ENCODE data around the gene AKAP13. TPM values are rescaled to one million over a fixed set of nuclear protein-coding genes. Genes with fewer than 3 reads are reported as not detected.

Gene AKAP13
- polyA plus RNA-seq, 12 donors, result 57.9 to 109 (median 77.9) TPM; not detected in 1

DNA sequence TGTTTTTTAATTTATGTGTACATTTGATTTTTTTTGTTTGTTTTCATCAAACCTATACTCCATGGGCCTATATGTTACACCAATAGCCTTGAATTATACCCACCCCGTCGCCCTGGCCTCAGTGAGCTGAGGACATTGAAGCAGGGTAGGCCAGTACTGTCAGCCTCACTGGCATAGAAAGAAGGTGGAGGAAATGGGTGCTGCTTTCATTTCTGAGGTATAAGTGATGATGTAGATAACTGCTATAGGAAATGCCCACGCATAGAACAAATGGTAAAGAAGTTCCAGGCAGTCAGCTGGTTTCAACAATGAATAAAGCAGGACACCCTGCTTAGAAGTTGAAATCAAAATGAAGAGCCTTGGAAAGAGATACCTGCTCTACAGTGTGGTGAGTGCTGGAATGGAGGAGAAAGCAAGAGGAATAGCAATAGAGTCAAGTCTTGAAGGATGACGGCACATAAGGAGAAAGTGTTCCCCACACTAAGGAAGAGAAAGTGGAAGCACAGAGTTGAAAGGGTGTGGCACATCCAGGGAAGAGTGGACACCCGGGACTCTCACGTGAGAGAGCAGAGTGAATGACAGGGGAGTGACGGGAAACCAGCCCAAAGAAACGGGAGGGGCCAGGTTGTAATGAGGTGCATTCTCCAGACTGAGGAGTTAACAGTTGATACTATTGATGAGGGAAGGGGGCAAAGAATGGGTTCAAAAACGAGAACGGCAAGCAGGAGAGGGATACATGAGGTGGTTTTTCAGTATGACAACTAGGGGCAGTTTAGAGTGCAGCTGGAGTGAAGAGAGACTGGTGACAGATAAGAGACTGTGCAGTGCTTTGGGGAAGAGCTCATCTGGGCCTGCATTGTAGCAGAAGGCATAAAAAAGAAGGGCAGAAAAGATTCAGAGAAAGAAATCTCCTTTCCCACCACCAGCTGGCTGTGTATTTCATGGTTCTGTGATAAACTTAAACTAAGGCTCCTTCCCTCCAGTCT, 343.9 kb downstream of the AKAP13 start:
- DNase-seq, result no peak

DNA sequence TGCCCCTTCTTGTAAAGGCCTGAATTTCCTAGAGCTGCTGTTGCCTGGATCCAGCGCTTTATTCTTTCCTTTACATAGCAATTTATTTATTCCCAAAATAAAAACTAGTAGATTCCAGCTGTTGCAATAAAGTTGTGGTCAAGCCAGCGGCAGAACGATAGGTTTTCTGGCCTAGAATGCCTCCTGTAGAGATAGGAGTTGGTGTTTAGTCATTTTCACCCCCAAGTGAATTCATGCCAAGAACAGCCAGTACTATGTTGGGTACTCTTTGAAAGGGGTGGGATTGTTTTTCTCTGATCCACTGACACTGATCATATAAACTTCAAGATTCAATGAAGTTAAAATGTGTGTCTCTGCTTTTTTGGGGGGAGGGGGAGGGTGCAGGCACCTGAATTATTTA, 344.6 kb downstream of the AKAP13 start:
- DNase-seq, result no peak

DNA sequence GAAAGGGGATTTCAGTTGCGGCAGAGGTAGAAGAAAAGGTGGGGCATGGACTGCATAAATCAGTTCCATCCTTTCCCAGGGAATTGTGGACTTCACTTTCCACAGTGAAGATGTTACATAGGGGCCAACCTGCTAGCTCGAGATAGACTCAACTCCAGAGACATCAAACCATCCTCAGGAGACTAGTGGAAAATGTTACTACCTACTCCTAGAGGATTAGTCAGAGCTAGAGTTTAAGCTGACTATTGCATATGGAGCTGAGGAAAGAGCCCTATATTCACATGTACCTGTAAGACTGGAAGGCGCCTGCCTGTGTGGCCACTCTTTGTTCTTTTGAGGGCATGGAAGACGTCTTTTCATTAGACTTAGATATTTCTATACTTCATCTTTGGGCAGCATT, 345.2 kb downstream of the AKAP13 start:
- no peak for DNase-seq

DNA sequence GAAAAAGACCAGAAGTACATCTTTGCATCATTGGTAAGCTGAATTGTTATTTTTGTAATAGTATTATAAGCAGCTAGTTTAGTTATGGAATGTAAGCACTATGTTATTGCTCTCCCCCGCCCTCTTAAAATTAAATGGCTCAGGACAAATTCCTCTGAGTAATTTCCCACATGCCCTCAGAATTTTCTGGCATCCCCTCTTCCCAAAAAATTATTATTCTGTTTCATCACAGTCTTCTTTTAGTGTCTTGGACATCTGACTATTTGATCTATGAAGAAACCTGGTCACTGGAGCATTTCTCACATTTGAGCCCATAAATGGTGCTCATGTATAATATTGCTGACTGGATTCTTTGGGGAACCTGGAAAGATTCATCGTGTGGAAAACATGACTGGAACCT, 346.1 kb downstream of the AKAP13 start:
- no peak for DNase-seq

DNA sequence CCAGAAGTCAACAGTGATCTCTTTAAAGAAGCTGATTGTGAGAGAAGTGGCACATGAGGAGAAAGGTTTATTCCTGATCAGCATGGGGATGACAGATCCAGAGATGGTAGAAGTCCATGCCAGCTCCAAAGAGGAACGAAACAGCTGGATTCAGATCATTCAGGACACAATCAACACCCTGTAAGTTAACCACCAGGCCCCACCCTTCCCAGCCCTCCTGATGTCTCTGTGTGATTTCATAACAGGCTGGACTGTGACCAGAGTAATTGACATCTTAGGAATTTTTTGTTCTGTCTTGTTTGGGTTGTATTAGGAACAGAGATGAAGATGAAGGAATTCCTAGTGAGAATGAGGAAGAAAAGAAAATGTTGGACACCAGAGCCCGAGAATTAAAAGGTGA, 346.7 kb downstream of the AKAP13 start:
- DNase-seq, result no peak

DNA sequence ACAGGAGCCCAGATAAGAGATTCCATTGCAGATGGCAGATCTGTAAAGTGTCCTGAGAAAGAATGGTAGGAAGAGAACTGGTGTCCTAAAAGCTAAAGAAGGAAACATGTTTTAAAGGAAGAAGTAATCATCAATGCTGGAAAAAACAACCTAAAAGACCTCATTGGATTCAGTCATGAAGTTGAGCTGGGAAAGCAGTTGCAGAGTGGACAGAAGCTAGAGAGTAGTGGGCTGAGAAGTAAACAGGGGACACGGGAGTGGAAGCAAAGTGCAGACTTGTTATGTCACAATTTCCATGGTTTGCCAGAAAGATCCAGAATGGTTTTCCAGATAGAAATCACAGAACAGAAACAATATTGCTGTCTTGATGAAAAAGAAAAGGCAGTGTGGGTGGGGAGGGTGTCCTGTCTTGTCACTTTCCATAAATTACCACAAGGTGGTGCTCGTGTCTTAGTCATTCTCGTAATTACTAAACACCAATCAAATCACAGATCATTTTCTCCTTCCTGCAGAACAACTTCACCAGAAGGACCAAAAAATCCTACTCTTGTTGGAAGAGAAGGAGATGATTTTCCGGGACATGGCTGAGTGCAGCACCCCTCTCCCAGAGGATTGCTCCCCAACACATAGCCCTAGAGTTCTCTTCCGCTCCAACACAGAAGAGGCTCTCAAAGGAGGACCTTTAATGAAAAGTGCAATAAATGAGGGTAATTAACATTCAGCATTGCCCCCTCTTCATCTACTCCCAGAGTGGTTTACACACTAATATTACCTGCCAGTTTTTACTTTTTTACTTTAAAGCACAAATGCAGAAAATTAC, 349.8 kb downstream of the AKAP13 start:
- peak; percentile 75 for DNase-seq

DNA sequence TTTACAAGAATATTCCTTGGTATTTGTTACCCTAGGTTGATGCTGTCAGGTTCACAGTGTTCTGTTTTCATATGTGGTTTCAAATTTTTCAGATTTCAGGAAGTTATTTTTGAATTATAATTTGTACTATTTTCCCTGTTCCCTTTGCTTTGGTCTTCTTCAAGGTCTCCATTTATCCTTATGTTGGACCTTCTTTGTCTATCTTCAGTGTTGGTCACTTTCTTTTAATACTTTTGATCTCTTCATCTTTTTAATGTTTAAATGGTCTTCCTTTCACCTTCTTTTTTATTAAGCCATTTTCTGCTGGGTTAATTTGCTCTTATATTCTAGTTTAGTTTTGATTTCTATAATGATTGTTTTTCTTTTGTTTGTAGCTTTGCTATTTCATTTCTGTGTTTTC, 353.0 kb downstream of the AKAP13 start:
- no peak for DNase-seq

DNA sequence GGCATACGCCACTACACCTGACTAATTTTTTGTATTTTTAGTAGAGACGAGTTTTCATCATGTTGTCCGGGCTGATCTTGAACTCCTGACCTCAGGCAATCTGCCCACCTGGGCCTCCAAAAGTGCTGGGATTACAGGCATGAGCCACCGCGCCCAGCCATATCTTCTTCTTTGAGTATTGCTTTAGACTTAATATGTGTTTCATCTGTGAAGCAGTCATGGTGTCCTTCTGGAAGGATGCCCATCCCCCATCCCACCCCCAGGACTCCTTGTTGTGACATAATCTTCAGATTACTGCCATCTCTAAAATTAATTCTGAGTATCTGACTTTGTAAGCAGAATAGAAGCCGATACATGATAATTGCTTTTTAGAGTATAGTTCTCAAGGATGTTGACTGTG, 356.7 kb downstream of the AKAP13 start:
- no peak for DNase-seq

DNA sequence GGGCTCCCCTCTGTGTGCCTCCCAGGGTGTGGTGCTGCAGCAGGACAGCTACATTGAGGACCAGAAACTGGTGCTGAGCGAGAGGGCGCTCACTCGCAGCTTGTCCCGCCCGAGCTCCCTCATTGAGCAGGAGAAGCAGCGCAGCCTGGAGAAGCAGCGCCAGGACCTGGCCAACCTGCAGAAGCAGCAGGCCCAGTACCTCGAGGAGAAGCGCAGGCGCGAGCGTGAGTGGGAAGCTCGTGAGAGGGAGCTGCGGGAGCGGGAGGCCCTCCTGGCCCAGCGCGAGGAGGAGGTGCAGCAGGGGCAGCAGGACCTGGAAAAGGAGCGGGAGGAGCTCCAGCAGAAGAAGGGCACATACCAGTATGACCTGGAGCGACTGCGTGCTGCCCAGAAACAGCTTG, 360.6 kb downstream of the AKAP13 start:
- no peak for DNase-seq

DNA sequence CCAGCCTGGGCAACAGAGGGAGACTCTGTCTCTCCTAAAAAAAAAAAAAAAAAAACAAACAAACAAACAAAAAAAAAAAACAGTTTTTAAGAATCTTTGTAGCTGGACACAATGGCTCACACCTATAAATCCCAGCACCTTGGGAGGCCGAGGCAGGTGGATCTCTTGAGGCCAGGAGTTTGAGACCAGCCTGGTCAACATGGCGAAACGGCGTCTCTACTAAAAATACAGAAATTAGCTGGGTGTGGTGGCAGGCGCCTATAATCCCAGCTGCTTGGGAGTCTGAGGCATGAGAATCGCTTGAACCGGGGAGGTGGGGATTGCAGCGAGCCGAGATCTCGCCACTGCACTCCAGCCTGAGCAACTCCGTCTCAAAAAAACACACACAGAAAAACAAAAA, 361.3 kb downstream of the AKAP13 start:
- DNase-seq, result no peak

DNA sequence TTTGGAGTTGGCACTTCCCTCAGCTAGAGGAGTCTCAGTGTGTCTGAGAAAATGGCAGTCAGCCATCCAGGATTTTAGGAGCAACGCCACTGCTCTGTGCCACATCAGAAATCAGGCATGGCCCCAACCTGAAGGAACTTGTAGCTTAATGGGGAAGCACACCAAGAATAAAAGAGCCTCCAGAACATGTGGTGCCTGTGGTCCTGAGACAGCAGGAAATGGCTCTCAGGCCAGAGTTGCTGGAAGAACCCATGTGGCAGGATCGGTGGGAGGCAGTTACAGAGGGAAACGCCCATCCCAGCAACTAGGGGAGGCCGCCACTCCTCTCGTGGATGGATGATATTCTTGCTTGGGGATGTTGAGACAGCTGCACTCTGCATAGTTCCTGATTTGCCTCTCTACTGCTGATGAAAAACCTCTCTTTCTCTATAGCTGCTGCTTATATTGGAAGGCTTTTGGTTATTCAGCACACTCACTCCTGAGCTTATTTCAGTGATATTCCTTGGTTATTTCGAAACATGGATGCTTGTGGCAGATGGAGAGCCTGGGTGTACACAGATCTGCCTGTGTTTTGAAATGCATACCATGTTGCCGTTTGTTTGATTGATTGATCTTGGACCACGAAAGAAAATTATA, 361.9 kb downstream of the AKAP13 start:
- DNase-seq, result no peak

DNA sequence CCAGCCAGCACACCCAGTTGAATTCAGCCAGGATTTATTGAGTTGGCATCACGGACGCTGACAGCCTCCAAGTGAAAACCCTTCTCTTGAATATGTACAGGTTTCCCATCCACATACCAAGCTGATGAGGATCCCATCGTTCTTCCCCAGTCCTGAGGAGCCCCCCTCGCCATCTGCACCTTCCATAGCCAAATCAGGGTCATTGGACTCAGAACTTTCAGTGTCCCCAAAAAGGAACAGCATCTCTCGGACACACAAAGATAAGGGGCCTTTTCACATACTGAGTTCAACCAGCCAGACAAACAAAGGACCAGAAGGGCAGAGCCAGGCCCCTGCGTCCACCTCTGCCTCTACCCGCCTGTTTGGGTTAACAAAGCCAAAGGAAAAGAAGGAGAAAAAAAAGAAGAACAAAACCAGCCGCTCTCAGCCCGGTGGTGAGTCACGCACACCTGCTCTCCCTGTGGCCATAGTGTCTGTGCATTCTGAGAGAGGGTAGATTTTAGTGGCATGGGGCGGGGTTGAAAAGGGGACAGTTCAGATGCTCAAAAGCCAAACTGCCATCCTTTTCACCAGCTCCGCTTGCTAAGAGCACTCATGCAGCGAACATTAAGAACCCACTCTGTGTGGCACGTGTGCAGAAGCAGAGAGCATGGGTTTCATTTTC, 363.1 kb downstream of the AKAP13 start:
- no peak for DNase-seq

DNA sequence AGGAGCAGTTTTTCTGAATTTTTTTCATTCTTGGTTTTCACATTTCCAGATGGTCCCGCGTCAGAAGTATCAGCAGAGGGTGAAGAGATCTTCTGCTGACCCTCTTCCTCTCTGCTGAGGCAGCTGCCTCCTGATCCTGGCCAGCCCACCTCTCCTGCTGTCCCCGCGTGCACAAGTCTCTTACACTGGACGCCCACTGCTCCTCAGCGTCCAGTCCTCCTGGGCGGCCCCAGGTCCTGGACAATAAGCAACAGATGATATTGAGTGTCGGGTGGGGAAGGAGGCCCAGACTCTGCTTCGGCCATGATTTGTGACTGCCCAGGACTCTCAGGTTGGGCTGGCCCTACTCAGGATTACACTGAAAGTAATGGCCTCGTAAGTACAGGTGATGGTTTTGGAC, 364.2 kb downstream of the AKAP13 start:
- DNase-seq, result no peak

DNA sequence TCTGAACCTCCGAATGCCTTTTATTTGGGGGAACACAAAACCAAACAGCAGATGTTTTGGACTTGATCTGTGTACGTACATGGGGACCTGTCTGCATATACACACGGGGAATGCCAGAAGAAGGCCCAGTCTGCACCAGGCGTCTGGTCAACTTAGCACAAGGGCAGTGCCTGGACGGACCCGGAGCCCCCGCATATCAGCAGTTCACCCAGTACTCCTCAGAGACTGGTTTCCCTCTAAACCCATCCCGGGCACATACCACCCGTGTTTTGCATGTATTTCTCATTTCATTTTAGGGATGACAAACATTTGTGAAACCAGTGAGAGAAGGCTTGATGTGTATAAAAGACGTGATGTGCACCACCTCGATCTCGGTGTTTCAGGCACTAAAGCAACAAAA, 364.6 kb downstream of the AKAP13 start:
- no peak for DNase-seq

DNA sequence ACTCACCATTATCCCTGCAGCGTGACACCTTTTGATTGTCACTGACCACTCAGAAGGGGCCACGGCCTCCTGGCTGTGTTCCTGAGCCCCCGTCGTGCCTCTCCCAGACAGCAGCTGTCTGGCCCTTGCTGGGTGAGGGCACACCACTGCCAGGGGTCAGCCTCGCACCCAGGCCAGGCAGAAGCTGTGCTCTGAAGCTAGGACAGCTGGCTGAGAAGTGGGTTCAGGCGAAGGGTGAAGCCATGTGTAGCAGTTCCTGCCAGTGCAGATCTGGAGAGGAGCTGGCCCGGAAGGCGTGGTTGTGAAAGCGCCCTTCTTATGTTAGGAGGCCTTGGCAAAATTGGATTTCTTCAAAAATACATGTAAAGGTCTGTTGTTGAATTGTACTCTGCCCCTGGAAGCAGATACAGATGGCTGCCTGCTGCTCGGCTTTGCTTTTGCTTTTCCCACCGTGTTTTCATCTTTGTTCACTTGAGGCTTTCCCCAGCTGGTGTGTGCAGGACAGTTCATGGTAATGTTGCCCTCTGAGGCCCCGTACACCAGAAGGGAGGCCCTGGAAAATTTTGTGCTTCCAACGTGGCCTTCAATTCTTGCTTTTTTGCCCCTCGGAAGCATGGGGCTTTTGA, 365.2 kb downstream of the AKAP13 start:
- DNase-seq, result no peak

DNA sequence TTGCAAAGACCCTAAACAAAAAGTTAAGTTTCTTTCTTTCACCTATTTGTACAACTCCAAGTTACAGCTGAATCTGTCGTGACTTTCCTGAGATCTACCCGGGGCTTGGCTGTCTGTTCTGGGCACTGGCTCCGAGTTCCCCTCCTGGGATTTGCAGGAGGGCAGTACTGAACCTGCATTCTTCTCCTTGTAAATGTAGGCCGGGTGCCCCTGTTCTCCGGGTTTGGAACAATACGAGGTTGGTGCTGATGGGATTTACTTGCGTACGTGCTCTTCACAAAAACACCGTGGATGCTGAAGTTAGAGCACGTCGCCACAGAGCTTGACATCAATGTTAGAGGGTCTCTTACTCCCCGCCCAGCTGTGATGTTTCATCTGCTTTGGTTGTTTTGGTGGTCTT, 366.2 kb downstream of the AKAP13 start:
- no peak for DNase-seq

DNA sequence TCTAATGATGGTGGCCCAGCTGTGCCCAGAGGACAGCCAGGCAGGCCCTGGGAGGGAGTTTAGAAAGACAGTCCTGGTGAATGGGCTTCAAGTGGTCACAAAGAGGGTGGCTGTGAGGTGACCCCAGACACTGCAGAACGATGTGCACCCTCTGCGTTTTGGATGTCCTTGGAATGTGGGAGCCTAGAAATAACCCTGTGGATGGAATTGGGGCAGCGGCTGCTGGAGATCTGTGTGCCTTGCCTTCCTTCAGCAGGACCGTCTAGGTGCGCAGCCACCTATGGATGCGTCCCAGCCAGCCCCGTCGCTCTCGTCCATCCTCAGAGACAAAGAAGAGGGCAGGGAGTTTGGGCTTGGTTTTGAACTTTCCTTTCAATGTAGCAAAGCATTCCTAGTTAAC, 367.8 kb downstream of the AKAP13 start:
- DNase-seq, result no peak

DNA sequence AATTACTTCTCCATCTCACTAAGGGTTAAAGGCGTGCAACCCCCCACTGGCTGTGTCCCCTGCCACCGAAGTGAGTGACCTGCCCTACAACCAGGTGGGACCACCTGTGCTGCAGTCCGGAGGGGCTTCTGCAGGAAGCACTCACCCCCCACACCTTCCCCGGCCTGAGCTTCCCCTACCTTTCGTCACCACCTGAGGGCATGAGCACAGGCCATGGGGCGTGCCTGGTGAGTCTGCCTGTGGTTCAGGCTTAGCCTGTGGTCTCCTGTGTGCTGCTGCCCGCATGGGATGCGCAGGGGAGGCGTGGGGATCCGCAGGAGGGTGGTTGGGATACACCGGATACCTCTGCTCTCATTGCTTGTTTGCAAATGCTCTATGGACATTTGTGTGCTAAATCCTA, 368.3 kb downstream of the AKAP13 start:
- DNase-seq, result no peak

DNA sequence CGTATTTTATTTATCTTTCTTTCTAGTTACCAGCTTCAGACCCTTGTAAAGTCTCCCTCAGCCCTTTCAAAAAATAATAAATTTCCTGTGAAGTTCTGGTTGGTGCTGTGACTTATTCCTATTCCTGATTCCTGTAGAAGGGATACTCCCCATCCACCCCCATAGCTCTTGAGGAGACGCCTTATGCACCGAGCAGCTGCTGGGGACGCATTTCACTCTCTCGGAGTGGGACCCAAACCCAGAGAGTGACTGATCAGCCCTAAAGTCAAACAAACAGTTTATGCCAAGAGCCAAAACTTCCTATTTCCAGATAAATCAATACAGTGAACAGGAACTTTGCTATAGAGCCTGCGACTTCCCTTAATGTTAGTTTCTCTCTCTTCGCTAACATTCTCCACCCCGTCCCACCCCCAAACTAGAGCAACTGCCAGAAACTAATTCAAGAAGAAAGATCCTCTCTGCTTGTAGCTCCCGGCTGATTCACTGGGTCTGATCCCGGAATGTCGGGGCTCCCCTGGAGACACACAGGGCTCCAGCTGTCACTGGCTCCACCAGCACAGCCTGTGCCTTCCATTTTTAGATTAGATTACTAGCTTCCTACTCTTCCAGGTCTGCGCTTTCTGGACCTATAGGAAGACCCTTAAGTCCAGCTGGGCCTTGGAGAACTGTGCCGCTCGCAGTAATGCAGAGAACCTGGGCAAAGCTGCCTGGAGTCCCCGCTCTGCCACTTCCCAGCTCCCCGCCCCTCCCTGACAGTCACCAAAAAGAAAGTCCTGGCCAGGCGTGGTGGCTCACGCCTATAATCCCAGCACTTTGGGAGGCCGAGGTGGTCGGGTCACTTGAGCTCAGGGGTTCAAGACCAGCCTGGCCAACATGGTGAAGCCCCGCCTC, 369.1 kb downstream of the AKAP13 start:
- peak; percentile 79 for DNase-seq
